ENCODE data around the gene OTOGL.

- TF ChIP-seq, protein P1, sequence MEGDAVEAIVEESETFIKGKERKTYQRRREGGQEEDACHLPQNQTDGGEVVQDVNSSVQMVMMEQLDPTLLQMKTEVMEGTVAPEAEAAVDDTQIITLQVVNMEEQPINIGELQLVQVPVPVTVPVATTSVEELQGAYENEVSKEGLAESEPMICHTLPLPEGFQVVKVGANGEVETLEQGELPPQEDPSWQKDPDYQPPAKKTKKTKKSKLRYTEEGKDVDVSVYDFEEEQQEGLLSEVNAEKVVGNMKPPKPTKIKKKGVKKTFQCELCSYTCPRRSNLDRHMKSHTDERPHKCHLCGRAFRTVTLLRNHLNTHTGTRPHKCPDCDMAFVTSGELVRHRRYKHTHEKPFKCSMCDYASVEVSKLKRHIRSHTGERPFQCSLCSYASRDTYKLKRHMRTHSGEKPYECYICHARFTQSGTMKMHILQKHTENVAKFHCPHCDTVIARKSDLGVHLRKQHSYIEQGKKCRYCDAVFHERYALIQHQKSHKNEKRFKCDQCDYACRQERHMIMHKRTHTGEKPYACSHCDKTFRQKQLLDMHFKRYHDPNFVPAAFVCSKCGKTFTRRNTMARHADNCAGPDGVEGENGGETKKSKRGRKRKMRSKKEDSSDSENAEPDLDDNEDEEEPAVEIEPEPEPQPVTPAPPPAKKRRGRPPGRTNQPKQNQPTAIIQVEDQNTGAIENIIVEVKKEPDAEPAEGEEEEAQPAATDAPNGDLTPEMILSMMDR (IDR thresholded peaks at IDR 0.05): no peak
- TF ChIP-seq POLR2A (IDR thresholded peaks at IDR 0.05): no peak
These were observed 222.3 kb downstream of the OTOGL start for GRCh38 chr12:80321653-80322052.
